Astrocyte of the cerebellum (primary cell): ENCODE measurements around the gene FAM83F.

Experiments
- DNase-seq: peaks from one replicate; pipeline ENCODE4 v3.0.0-alpha.2; 2011; ENCODE audit warnings: low read depth
- H3K4me3 ChIP-seq: 2 replicates; pipeline ENCODE4 v1.5.1; 2011; ENCODE audit warnings: mild to moderate bottlenecking, low read depth, low read length, moderate library complexity
- CTCF ChIP-seq: IDR thresholded peaks from 2 replicates; pipeline ENCODE4 v1.5.1; 2012; ENCODE audit warnings: low read length, low read depth, moderate library complexity, mild to moderate bottlenecking; ENCODE audit errors: missing control alignments
- in situ Hi-C: cut with HindIII; loops from 2 replicates; pipeline ENCODE4 v1.10.0; 2017; ENCODE audit warnings: low sequenced_read_pairs

Gene FAM83F

DNA sequence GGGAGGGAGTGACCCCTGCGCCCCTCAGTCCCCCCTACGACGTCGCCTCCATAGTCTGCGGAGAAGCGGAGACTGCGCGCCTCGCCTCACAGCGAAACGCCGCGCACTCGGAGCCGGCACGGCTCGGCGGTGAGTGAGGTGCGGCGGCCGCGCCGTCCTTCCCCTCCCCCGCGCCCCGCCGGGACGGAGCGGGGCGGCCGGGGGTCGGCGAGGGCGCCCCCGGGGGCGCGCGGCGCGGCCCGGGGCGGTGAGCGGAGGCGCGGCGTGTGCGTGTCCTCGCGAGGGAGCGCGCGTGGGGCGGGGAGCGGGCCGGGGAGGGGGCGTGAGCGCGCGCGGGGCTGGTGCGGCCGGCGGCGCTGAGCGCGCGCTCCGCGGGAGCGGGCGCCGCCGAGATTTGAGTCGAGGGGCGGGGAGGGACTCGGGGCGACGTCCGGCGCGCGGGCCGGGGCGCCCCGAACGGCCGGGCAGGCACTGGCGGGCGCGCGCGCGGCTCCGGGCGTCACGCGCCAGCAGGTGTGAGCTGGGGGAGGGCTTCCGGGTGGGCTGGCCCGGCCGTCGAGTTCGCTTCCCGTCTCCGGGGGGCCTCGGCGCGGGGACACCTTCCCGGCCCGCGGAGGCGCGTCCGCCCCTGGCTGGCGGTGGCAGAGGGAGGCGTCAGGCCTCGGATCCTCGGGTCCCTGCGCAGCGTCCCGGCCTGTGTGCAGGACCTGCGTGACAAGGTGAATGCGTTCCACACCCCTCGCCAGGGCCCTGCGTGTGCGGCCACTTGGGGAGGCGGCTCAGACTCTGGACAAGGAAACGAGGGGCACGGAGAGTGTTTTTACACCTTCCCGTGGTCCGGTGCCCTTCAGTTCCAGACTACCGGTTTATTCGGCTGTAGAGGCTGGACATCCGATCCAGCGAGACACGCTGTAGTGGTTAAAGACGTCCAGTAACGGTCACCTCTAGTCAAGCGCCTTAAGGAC lies 50.4 kb downstream of the FAM83F start:
- peak overlapping the region; percentile 81 for H3K4me3 ChIP-seq
- in situ Hi-C loops, result no loop called here
- DNase-seq, result no peak
- no peak for TF ChIP-seq CTCF

GRCh38 chr22:40046126-40046525 lies 51.4 kb downstream of the FAM83F start:
- in situ Hi-C loops, result no loop called here
- no peak overlapping the region for H3K4me3 ChIP-seq
- no peak for TF ChIP-seq CTCF
- no peak for DNase-seq

DNA sequence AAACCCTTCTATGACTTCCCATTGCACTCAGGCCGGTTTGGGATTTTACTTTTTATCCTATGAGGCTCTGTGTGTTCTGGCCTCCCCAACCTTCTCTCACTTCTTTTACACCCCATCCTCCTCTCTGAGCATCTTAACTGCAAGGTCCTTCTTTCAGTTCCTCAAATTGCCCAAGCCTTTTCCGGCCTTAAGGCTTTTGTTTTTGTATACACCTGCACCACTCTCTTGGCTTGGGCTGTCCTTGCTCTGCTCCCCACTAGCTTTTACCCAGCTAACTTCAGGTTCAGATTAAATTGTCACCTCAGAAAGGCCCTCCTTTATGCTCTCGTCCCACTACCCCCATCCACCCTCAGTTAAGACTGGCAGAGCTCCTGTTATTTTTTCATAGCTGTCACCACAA lies 55.5 kb downstream of the FAM83F start:
- no peak overlapping the region for H3K4me3 ChIP-seq
- no peak for TF ChIP-seq CTCF
- DNase-seq, result no peak
- in situ Hi-C loops, result no loop called here

- no peak overlapping the region for H3K4me3 ChIP-seq
- DNase-seq, result no peak
- in situ Hi-C loops, result no loop called here
- no peak for TF ChIP-seq CTCF
These were observed 56.6 kb downstream of the FAM83F start for GRCh38 chr22:40051322-40051721.

GRCh38 chr22:40053460-40053859 lies 58.7 kb downstream of the FAM83F start:
- in situ Hi-C loops, result no loop called here
- H3K4me3 ChIP-seq, result no peak overlapping the region
- no peak for DNase-seq
- TF ChIP-seq CTCF, result no peak

DNA sequence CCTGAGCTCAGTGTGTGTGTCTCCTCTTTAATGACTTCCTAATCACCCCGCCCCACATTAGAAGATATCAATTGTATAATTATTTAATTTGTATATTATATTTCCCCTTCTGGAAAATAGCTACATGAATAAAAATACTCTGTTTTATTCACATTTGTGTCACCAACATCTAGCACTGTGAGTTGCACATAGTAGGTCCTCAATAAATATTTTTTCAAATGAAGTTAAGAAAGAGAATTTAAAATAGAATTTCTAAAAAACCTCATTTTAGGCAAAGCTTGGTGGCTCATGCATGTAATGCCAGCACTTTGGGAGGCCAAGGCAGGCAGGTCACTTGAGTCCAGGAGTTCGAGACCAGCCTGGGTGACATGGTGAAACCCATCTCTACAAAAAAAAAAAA lies 59.7 kb downstream of the FAM83F start:
- DNase-seq, result no peak
- in situ Hi-C loops, result no loop called here
- no peak for TF ChIP-seq CTCF
- no peak overlapping the region for H3K4me3 ChIP-seq
